HL-60 (cell line): ENCODE results near the gene RFFL.

Source experiments
- CTCF ChIP-seq: IDR thresholded peaks from one replicate; pipeline ENCODE4 v1.5.1; 2011; ENCODE audit warnings: low read length, control low read depth, inconsistent platforms; ENCODE audit not compliant: insufficient read depth
- GABPA ChIP-seq: IDR thresholded peaks from 2 replicates; pipeline ENCODE4 v1.6.1; 2012; ENCODE audit warnings: low read depth
- POLR2AphosphoS5 ChIP-seq: IDR thresholded peaks from 2 replicates; pipeline ENCODE4 v1.6.1; 2012; ENCODE audit warnings: low read depth
- REST ChIP-seq: IDR thresholded peaks from 2 replicates; pipeline ENCODE4 v1.6.1; 2012; ENCODE audit warnings: low read depth; ENCODE audit not compliant: insufficient replicate concordance
- SPI1 ChIP-seq: IDR thresholded peaks from 2 replicates; pipeline ENCODE4 v1.6.1; 2012; ENCODE audit warnings: low read depth, mild to moderate bottlenecking, borderline replicate concordance

GRCh38 chr17:35083071-35083470 lies 19.6 kb upstream of the RFFL start:
- TF ChIP-seq CTCF: no peak
- no peak for TF ChIP-seq POLR2AphosphoS5
- TF ChIP-seq SPI1: no peak
- no peak for TF ChIP-seq REST
- TF ChIP-seq GABPA: no peak
